Stimulated activated CD4-positive, alpha-beta T cell treated with anti-CD3 and anti-CD28 coated beads, Interleukin-12 subunit alpha, Interleukin-12 subunit beta, amount 100 ng/mL, for 48 hours (primary cell): Measurements from ENCODE around the gene TRABD2A.
"Not testable (repeated sequence)": the region's sequence is repeated elsewhere in the genome, so short reads cannot be mapped to it uniquely, and the experiment has no call there.

Experiments used
- DNase-seq, 3 donors: peaks; one replicate each; pipeline ENCODE4 v3.0.0-alpha.2; 2020; ENCODE audit warnings: low read depth in 2 of 3, low spot score in 1 of 3

Gene TRABD2A

GRCh38 chr2:84882414-84882738 is 1.5 kb upstream of the TRABD2A start:
- DNase-seq = no peak

GRCh38 chr2:84881581-84882413 is 913 bp upstream of the TRABD2A start:
- peak; percentile 86 to 92 (median 86) for DNase-seq

DNA sequence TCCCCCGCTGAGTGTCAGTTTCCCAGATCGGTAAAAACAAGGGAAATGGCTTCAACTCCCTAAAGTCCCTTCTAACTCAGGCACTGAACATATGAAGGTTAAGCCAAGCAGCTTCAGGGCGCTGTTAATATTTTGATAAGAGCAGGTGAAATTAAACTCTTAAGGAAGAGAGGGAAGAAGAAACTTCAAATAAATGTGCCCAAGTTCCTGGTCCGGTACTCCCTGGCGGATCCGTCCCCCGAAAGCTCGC is 564 bp downstream of the TRABD2A start:
- DNase-seq = no peak

DNA sequence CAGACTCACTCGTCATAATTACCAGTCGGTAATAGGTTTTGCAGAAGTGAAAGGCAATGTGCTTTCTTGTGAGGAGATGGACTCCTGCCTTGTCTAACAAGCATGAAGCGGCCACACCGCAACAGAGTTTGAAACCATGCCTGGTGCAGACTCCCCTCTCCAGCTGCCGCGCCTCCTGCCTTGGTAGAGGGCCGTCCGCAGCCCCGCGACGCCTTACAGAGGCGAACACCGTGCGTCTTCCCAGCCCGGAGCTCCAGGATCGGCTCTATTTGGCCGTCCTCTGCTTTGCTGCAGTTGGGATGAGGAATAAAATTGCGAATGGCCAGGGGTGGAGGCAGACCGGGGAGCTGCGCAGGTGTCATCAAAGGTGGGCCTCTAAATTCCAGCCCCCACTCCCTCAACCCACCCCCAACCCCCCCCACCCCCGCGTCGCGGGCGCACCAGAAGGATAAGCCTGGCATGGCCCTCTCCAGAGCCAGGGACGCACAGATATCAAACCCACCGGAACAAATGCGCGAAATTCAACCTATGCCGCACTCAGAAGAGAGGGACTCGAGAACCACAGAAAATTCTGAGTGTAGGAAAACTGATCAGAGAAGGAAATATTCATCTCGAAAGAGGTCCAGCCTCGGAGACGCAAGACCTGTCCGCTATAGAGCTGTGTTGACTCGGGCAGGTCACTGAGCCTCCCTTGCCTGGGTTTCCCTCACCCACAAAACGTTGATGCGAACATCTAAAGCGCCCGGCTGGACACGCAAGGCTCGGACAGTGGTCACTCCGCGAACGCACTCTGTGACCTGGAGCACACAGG is 1.1 kb downstream of the TRABD2A start:
- no peak for DNase-seq

- DNase-seq = no peak
Measured at GRCh38 chr2:84878896-84879583, 1.8 kb downstream of the TRABD2A start.

DNA sequence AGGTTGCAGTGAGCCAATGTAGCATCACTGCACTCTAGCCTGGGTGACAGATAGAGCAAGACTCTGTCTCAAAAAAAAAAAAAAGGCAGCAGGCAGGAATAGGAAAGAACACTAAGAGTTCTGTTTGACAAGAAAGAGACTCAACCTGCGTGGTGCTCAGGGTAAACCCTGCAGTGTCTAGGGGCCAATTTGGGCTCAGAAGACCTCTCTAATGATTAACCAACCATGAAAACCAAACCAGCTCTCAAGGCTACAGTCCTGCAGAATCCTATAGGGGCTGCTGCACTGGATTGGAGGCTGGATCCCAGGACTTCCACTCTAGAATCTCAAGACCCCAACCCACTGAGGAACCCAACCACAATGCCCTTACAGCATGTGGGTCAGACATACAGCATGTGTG is 2.4 kb downstream of the TRABD2A start:
- no peak for DNase-seq

DNA sequence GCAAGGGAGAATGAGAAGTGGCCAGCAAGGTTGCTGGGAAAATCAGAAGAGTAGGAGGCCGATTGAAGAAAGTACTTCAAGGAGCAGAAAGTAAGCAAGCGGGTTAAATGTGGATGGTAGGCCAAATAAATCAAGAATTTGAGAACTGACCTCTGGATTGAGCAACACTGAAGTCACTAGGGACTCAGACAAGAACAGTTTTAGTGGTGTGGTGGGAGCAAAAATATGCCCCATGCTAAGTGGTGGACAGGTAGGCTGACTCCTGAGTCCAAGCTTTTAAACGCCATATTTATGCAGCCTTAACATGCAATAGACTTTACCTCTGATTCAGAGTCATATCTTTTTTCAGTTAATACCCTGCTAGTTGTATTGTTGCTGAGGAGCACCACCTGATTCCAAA is 4.5 kb downstream of the TRABD2A start:
- DNase-seq = no peak

DNA sequence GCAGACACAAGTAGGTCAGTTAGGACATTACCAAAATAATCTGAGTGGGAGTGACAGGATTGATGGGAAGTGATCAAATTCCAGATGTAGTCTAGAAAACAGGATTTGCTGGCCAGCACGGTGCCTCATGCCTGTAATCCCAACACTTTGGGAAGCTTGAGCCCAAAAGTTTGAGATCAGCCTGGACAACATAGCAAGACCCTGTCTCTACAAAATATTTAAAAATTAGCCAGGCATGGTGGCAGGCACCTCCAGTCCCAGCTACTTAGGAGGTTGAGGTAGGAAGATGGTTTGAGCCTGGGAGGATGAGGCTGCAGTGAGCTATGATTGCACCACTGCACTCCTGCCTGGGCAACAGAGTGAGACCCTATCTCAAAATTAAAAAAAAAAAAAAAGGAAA is 5.3 kb downstream of the TRABD2A start:
- DNase-seq = not testable (repeated sequence)

GRCh38 chr2:84875213-84875560 is 5.7 kb downstream of the TRABD2A start:
- DNase-seq = no peak

DNA sequence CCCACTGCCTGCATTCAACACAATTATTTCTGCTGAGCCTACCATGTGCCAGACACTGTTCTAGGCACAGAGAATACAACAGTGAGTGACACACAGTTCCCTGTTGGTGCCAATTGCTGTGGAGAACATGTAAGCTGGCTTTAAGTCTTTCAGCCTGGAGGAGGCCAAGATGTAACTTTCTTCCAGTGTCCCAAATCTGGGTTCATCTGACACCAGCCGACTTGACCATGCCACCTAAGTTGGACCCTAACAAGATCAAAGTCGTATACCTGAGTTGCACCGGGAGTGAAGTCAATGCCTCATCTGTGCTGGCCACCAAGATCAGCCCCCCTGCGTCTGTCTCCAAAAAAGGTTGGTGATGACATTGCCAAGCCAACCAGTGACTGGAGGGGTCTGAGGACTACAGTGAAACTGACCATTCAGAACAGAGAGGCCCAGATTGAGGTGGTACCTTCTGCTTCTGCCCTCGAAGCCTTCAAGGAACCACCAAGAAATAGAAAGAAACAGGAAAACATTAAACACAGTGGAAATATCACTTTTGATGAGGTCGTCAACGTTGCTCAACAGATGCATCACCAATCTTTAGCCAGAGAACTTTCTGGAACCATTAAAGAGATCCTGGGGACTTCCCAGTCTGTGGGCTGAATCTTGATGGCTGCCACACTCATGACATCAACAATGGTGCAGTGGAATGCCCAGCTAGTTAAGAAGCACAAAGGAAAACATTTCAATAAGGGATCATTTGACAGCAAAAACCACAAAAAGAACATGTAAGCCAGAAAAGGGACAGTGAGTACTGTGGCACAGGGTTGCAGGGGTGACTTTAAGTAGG is 6.3 kb downstream of the TRABD2A start:
- no peak for DNase-seq

- no peak for DNase-seq
Measured at GRCh38 chr2:84873350-84873749, 7.5 kb downstream of the TRABD2A start.

- not testable (repeated sequence) for DNase-seq
Measured at GRCh38 chr2:84872691-84873090, 8.2 kb downstream of the TRABD2A start.

DNA sequence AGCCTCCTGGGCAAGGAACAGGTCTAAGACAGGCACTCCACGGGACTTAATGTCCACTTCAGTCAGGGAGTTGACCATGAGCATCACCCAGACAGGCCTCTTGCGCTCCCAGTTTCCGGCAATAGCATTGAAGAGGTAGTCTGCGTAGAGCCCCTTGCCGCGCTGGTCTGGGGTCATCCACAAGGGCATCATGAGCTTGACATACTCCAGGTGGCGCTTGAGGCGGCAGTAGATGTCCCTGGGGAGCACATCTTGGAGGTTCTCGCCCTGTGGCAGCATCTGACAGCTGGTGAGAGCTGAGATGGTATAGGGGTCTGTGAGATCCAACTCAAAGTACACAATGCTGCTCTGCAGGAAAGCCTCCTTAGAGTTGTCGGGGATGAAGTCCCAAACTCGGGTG is 10.6 kb downstream of the TRABD2A start:
- no peak for DNase-seq

GRCh38 chr2:84868327-84868726 is 12.6 kb downstream of the TRABD2A start:
- DNase-seq = not testable (repeated sequence)

DNA sequence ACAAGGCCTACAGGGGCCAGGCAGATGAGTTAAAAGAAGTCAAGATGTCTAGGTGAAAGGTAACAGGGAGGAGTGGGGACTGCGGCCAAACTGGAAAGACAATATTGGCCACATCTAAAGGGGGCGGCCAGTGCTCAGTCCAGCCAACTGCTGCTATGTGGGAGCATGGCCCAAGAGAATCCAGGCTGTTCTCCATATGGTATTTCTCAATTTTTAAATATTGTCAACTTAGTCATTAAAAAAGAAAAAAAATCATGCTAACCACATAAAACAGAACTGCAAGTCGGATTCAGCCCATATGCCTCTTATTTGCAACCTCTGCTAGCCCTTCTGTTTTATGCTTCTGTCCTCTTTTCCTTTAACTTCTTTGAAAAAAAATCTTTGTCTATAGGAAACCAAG is 14.8 kb downstream of the TRABD2A start:
- no peak for DNase-seq

GRCh38 chr2:84865181-84865783 is 15.6 kb downstream of the TRABD2A start:
- DNase-seq = no peak

GRCh38 chr2:84862006-84862405 is 18.9 kb downstream of the TRABD2A start:
- DNase-seq = no peak

GRCh38 chr2:84861539-84861938 is 19.3 kb downstream of the TRABD2A start:
- no peak for DNase-seq

- DNase-seq = no peak
Measured at GRCh38 chr2:84858937-84859336, 21.9 kb downstream of the TRABD2A start.

DNA sequence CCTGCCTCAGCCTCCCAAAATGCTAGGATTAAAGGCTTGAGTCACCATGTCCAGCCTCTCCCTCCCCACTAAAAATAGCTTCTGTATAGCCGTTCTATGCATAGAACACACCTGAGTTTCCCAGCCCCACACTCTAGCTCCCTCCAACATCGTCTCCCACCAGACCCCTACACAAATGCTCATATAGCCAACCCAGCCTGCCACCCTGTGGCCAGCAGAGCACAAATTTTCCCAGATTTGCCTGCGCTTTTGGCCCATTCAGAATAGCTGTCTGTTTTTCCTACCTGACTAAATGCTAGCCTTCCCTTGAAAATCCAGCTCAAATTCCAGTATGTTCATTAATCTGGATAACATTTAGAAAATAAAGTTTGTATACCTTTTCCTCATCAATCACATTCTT is 22.8 kb downstream of the TRABD2A start:
- no peak for DNase-seq

GRCh38 chr2:84857566-84857965 is 23.3 kb downstream of the TRABD2A start:
- no peak for DNase-seq
